GM12878 (cell line): ENCODE measurements around the gene PSMB9. TPM values are rescaled to one million over a fixed set of nuclear protein-coding genes. Genes with fewer than 3 reads are reported as not detected.

Experiments
- BMI1 ChIP-seq: fragments of 450-650 bp; IDR thresholded peaks from 2 replicates; pipeline ENCODE4 v1.6.1; 2016; ENCODE audit warnings: mild to moderate bottlenecking, moderate library complexity, borderline replicate concordance
- CBFB ChIP-seq: IDR thresholded peaks from 2 replicates; pipeline ENCODE4 v1.6.1; 2016; ENCODE audit warnings: antibody characterized with exemption, low read depth
- CHD4 ChIP-seq: fragments of 200-600 bp; sonication (generic); IDR thresholded peaks from 2 replicates; pipeline ENCODE4 v1.6.1; 2016; ENCODE audit warnings: mild to moderate bottlenecking
- HCFC1 ChIP-seq: fragments of 150-350 bp; IDR thresholded peaks from 2 replicates; pipeline ENCODE4 v1.6.1; 2014; ENCODE audit warnings: low read length
- HDAC2 ChIP-seq: fragments of 200-600 bp; sonication (generic); IDR thresholded peaks from 2 replicates; pipeline ENCODE4 v1.6.1; 2017
- MTA2 ChIP-seq: fragments of 450-650 bp; IDR thresholded peaks from 2 replicates; pipeline ENCODE4 v1.6.1; 2016; ENCODE audit warnings: low read depth, mild to moderate bottlenecking, moderate library complexity
- NFYB ChIP-seq: IDR thresholded peaks from 2 replicates; pipeline ENCODE4 v1.6.1; 2011; ENCODE audit warnings: low read depth, mild to moderate bottlenecking, low read length, improper control_type of control experiment, moderate library complexity; ENCODE audit not compliant: insufficient read depth
- NR2C1 ChIP-seq: fragments of 450-650 bp; IDR thresholded peaks from 2 replicates; pipeline ENCODE4 v1.6.1; 2017; ENCODE audit warnings: antibody characterized with exemption, mild to moderate bottlenecking, moderate library complexity
- NR2F1 ChIP-seq: fragments of 450-650 bp; conservative IDR thresholded peaks from 2 replicates; pipeline ENCODE4 v1.6.1; 2017; ENCODE audit warnings: mild to moderate bottlenecking
- RCOR1 ChIP-seq: conservative IDR thresholded peaks from 2 replicates; pipeline ENCODE4 v1.6.1; 2012; ENCODE audit warnings: low read depth, low read length, improper control_type of control experiment
- SMARCA5 ChIP-seq: fragments of 450-650 bp; IDR thresholded peaks from 2 replicates; pipeline ENCODE4 v1.6.1; 2017; ENCODE audit warnings: mild to moderate bottlenecking
- SRF ChIP-seq, 2 experiments: IDR thresholded peaks; 2 replicates each; pipeline ENCODE4 v1.6.1; 2011; ENCODE audit warnings: low read depth in 2 of 2, low read length in 2 of 2, mild to moderate bottlenecking in 1 of 2, moderate library complexity in 1 of 2
- SUPT20H ChIP-seq: IDR thresholded peaks from 2 replicates; pipeline ENCODE4 v1.6.1; 2011; ENCODE audit warnings: low read depth, mild to moderate bottlenecking, low read length, moderate library complexity, borderline replicate concordance; ENCODE audit not compliant: control insufficient read depth
- TAF1 ChIP-seq: IDR thresholded peaks from 2 replicates; pipeline ENCODE4 v1.6.1; 2011; ENCODE audit warnings: mild to moderate bottlenecking, low read depth, low read length, borderline replicate concordance
- ZBTB33 ChIP-seq: fragments of 450-650 bp; IDR thresholded peaks from 2 replicates; pipeline ENCODE4 v1.6.1; 2017; ENCODE audit warnings: mild to moderate bottlenecking
- ZNF592 ChIP-seq: fragments of 450-650 bp; IDR thresholded peaks from 2 replicates; pipeline ENCODE4 v1.6.1; 2017; ENCODE audit warnings: mild to moderate bottlenecking, moderate library complexity
- polyA plus RNA-seq, 11 experiments: library from polyadenylated mRNA; depleted of rRNA in 4 of 11; unstranded in 6 of 11; stranded (reverse) in 5 of 11; fragments of >200 nt; fragmentation: Nextera tagmentation in 4 of 11; fragmentation: Illumina TruSeq in 1 of 11; extraction: Ambion mirVana in 4 of 11; extraction: Trizol in 1 of 11; gene quantifications; 1 replicate in 1 of 11; 2 replicates in 10 of 11; pipeline versions ENCODE4 v1.2.1 to v1.2.3, GENCODE V29; 2011 to 2016; ENCODE audit warnings: inconsistent platforms in 2 of 11, missing spikeins in 2 of 11, low read depth in 1 of 11
- total RNA-seq, 4 experiments: library from RNA; depleted of rRNA in 3 of 4; stranded (reverse); fragments of >200 nt in 3 of 4; fragmentation: Illumina TruSeq in 1 of 4; extraction: Trizol in 1 of 4; gene quantifications; 2 replicates each; pipeline versions ENCODE4 v1.2.1 to v1.2.3, GENCODE V29; 2013 to 2021
- TF ChIP-seq, protein P1 (sequence below): fragments of 450-650 bp; formaldehyde crosslinking; IDR thresholded peaks from 2 replicates; pipeline ENCODE4 v1.4.0; 2020; ENCODE audit warnings: mild to moderate bottlenecking, moderate library complexity
- TF ChIP-seq, protein P2 (sequence below): IDR thresholded peaks from 2 replicates; pipeline ENCODE4 v1.6.1; 2011; ENCODE audit warnings: borderline replicate concordance, low read depth, mild to moderate bottlenecking, moderate library complexity, low read length; ENCODE audit not compliant: insufficient read depth, poor library complexity, severe bottlenecking

PSMB9 gene
- total and polyA plus RNA-seq, 10 of the 15 experiments (the other 5 are each of a cell fraction or from before 2014, with no cell fraction given), result 167 to 517 (median 275) TPM

DNA sequence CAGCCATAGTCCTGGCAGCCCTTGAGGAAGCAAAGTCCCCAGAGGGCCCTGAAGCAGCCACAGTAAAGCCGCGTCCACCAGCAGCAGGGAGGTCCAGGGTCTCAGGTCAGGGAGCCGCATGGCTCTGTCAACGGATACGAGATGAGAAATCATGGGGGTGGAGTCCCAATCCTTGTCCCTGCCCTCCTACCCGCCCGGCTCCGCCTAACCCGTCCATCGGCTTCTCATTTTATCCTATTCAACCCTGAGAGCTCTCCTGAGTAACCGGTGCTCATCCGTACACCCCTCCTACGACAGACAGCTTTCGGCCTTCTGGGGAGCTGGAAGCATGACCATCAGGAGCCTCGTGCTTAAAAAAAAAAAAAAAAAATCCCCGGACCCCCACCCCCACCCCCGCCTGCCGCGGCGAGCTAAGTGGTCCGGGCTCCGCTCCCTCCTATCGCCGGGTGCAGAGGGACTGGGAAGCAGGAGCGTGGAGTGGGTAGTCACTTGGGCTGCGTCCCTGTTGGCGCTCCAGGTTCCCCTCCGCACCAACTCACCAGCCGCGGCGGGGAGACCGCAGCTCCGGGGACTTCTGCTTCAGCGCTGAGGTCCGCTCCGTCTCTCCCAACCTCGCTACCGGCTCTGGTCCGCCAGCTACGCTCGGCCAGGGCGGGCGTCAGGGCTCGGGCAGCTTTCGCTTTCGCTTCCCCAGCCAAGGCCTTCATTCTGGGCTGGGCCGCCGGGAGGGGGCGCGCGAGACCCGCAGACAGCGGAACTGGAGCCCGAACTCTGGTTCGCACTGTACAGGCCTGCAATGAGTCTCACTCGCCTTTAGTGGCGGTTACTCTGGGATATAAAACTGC lies 15.7 kb upstream of the PSMB9 start, which contains the start of gene TAP2 (continued):
- TF ChIP-seq ZBTB33 (no peak), HDAC2 (no peak), NR2F1 (peak; percentile 37; the same call in 1 of the 2 replicates), NR2C1 (no peak), BMI1 (no peak), CHD4 (no peak), CBFB (peak; percentile 55; the same call in 1 of the 2 replicates), HCFC1 (peak; percentile 41), SUPT20H (no peak), SMARCA5 (peak; percentile 95; the same call in 1 of the 2 replicates), SRF (IDR thresholded peaks at IDR 0.05; ENCODE audit: low read depth in 2 of 2, low read length in 2 of 2) (peak in 1 of 2 experiments; percentile 41; a peak in 1 of 4 replicates), MTA2 (no peak), RCOR1 (no peak), NFYB (no peak), ZNF592 (peak; percentile 78; the same call in 1 of the 2 replicates), TAF1 (peak; percentile 45; the same call in 1 of the 2 replicates)
- TF ChIP-seq, protein P1, sequence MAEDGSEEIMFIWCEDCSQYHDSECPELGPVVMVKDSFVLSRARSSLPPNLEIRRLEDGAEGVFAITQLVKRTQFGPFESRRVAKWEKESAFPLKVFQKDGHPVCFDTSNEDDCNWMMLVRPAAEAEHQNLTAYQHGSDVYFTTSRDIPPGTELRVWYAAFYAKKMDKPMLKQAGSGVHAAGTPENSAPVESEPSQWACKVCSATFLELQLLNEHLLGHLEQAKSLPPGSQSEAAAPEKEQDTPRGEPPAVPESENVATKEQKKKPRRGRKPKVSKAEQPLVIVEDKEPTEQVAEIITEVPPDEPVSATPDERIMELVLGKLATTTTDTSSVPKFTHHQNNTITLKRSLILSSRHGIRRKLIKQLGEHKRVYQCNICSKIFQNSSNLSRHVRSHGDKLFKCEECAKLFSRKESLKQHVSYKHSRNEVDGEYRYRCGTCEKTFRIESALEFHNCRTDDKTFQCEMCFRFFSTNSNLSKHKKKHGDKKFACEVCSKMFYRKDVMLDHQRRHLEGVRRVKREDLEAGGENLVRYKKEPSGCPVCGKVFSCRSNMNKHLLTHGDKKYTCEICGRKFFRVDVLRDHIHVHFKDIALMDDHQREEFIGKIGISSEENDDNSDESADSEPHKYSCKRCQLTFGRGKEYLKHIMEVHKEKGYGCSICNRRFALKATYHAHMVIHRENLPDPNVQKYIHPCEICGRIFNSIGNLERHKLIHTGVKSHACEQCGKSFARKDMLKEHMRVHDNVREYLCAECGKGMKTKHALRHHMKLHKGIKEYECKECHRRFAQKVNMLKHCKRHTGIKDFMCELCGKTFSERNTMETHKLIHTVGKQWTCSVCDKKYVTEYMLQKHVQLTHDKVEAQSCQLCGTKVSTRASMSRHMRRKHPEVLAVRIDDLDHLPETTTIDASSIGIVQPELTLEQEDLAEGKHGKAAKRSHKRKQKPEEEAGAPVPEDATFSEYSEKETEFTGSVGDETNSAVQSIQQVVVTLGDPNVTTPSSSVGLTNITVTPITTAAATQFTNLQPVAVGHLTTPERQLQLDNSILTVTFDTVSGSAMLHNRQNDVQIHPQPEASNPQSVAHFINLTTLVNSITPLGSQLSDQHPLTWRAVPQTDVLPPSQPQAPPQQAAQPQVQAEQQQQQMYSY, result no peak
- TF ChIP-seq, protein P2, sequence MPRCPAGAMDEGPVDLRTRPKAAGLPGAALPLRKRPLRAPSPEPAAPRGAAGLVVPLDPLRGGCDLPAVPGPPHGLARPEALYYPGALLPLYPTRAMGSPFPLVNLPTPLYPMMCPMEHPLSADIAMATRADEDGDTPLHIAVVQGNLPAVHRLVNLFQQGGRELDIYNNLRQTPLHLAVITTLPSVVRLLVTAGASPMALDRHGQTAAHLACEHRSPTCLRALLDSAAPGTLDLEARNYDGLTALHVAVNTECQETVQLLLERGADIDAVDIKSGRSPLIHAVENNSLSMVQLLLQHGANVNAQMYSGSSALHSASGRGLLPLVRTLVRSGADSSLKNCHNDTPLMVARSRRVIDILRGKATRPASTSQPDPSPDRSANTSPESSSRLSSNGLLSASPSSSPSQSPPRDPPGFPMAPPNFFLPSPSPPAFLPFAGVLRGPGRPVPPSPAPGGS, result no peak
